Activated T-helper 2 cell treated with anti-CD3 and anti-CD28 coated beads, Interferon-gamma antibody, Interleukin-2, Interleukin-4, amounts not matched to agents 10 μg/mL and 5 μg/mL and 100 μg/mL, durations not matched to agents 14 hours and 24 hours and 36 hours (primary cell): ENCODE data around the gene C8A. TPM values are rescaled to one million over a fixed set of nuclear protein-coding genes. Genes with fewer than 3 reads are reported as not detected.

Source experiments
- DNase-seq: peaks from one replicate; pipeline ENCODE4 v3.0.0; 2021; ENCODE audit warnings: low spot score
- H3K27ac Mint-ChIP-seq: one replicate; pipeline ENCODE4 v1.8.0; 2021; ENCODE audit warnings: mixed read lengths
- H3K27me3 Mint-ChIP-seq: one replicate; pipeline ENCODE4 v1.8.0; 2021; ENCODE audit warnings: low read depth, mixed read lengths
- H3K36me3 Mint-ChIP-seq: one replicate; pipeline ENCODE4 v1.8.0; 2021; ENCODE audit warnings: low read depth, mixed read lengths
- H3K4me1 Mint-ChIP-seq: one replicate; pipeline ENCODE4 v1.8.0; 2021; ENCODE audit warnings: low read depth, mixed read lengths
- H3K4me3 Mint-ChIP-seq: one replicate; pipeline ENCODE4 v1.8.0; 2021; ENCODE audit warnings: low read depth, mild to moderate bottlenecking, moderate library complexity, mixed read lengths
- H3K9me3 Mint-ChIP-seq: one replicate; pipeline ENCODE4 v1.8.0; 2021; ENCODE audit warnings: mixed read lengths
- intact Hi-C: fragments of 100-400 bp; cut with micrococcal nuclease; formaldehyde crosslinking; loops from one replicate; pipeline ENCODE4 v1.15.1; 2023
- total RNA-seq: library from RNA; stranded (reverse); gene quantifications from 2 replicates; pipeline ENCODE4 v1.2.3, GENCODE V29; 2022

The C8A gene
- total RNA-seq, 1 donor from 2014 or later, result not detected

- DNase-seq, result no peak
- Mint-ChIP-seq H3K36me3 (no peaks in the 10 kb centered on the region), H3K9me3 (no peaks in the 10 kb centered on the region), H3K27ac (no peak overlapping the region), H3K4me3 (no peak overlapping the region), H3K4me1 (no peaks in the 10 kb centered on the region), H3K27me3 (no peaks in the 10 kb centered on the region)
- intact Hi-C loops, result no loop called here
These were observed 69.5 kb downstream of the C8A start for GRCh38 chr1:56924116-56924515.

DNA sequence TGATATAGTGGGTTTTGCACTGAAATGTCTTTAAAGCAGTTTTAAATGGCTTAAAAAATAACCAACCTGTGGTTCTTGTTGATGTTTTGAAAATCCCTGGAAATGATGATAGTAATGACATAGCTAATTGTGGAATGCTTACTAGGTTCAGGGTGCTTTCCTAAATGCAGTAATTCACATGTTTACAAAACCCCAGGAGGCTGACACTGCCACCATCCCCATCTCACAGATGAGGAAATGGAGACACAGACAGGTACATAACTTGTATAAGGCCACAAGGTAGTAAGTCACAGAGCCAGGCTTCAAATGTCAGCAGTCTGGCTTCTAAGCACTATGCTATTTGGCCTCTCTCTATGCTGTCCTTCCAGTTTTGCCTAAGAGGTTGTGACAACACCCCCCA, 70.6 kb downstream of the C8A start:
- Mint-ChIP-seq H3K36me3 (no peaks in the 10 kb centered on the region), H3K27me3 (no peaks in the 10 kb centered on the region), H3K27ac (no peak overlapping the region), H3K4me3 (no peak overlapping the region), H3K4me1 (no peaks in the 10 kb centered on the region), H3K9me3 (no peaks in the 10 kb centered on the region)
- intact Hi-C loops, result no loop called here
- no peak for DNase-seq

DNA sequence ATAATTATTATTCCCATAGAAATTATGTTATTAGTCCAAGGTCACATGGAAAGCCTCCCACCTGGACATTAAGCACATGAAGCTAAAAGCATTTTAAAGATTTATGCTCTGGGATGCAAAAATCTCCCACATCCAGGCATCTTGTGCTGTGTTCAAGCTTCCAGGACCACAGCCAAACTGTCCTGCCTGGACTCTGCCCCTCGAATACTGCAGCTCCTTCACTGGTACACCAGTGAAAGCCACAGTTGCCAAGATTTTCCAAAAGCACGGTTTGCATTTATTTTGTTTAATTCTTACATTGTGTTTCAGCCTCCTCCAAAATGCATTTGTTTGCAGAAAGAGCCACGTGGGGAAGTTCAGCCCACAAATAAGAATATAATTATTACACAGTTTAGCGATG, 72.6 kb downstream of the C8A start:
- no peak overlapping the region for H3K27ac Mint-ChIP-seq
- H3K4me3 Mint-ChIP-seq, result no peak overlapping the region
- no peaks in the 10 kb centered on the region for H3K36me3 Mint-ChIP-seq
- H3K4me1 Mint-ChIP-seq, result no peaks in the 10 kb centered on the region
- no peak for DNase-seq
- H3K9me3 Mint-ChIP-seq, result no peaks in the 10 kb centered on the region
- H3K27me3 Mint-ChIP-seq, result no peaks in the 10 kb centered on the region
- intact Hi-C loops, result no loop called here

DNA sequence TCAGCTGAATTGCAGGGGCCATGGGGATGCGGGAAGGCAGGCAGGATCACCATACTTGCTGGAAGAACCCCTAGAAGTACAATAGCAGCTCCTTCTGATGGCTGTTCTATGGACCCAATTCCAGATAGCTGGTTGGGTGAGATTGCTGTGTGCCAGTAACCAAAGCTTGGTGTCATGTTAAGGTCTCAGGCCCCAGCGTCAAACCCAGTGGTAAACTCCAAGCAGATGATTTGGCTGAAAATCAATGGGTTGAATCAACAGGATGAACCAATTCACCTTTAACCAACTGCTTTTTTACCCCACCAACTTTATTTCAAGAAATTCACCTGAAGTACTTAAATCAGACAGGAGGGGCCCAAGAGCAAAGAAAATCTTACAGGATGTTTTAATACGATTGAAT, 73.4 kb downstream of the C8A start:
- Mint-ChIP-seq H3K4me3 (no peak overlapping the region), H3K9me3 (no peaks in the 10 kb centered on the region), H3K4me1 (no peaks in the 10 kb centered on the region), H3K27ac (no peak overlapping the region), H3K36me3 (no peaks in the 10 kb centered on the region), H3K27me3 (no peaks in the 10 kb centered on the region)
- intact Hi-C loops, result no loop called here
- DNase-seq, result no peak

GRCh38 chr1:56929492-56929891, 74.9 kb downstream of the C8A start:
- Mint-ChIP-seq H3K27ac (no peak overlapping the region), H3K36me3 (no peaks in the 10 kb centered on the region), H3K27me3 (no peaks in the 10 kb centered on the region), H3K4me1 (no peaks in the 10 kb centered on the region), H3K4me3 (no peak overlapping the region), H3K9me3 (no peaks in the 10 kb centered on the region)
- DNase-seq, result no peak
- intact Hi-C loops, result no loop called here

DNA sequence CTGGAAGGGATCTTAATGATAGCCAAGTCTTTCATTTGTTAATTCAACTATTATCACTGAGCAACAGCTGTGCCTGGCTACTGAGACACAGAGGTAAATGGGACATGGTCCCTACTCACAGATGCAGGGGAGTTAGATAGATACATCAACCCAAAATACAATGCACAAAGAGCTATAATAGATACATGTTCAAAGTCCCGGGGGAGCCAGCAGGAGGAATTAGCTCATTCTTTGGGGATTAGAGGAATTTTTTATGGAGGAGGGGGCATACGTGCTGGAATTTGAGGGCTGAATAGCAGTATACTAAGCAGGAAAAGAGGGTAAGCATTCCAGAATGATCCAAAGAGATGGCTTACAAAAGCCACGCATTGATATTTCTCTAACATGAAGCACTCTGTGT, 76.6 kb downstream of the C8A start:
- intact Hi-C loops, result no loop called here
- H3K4me3 Mint-ChIP-seq, result no peak overlapping the region
- no peak for DNase-seq

GRCh38 chr1:56931686-56932085, 77.1 kb downstream of the C8A start:
- intact Hi-C loops, result no loop called here
- no peak overlapping the region for H3K27ac Mint-ChIP-seq
- H3K9me3 Mint-ChIP-seq, result no peaks in the 10 kb centered on the region
- no peaks in the 10 kb centered on the region for H3K36me3 Mint-ChIP-seq
- no peak overlapping the region for H3K4me3 Mint-ChIP-seq
- DNase-seq, result no peak
- H3K27me3 Mint-ChIP-seq, result no peaks in the 10 kb centered on the region
- H3K4me1 Mint-ChIP-seq, result no peaks in the 10 kb centered on the region

More for the DNA sequence above, 76.6 kb downstream of the C8A start:
- Mint-ChIP-seq H3K27me3 (no peaks in the 10 kb centered on the region), H3K9me3 (no peaks in the 10 kb centered on the region), H3K4me1 (no peaks in the 10 kb centered on the region), H3K27ac (no peak overlapping the region), H3K36me3 (no peaks in the 10 kb centered on the region)

DNA sequence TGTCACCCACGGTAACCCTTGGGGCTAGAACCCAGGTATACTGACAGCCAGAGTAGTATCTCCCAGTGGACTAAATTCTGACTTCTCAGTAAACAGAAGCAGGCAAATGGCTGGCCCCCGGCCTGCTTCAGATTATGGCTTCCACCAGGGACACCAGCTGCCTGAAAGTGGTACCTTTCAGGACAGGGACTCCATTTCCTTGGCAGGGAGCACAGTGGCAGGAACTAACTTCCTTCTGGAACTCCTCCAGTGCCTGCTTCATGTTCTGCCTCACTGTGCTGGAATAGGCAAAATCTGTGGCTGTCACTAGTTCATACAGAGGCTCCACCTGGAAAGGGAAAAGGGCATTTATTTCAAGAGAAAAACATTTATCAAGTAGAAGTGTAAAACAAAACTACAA, 78.6 kb downstream of the C8A start:
- Mint-ChIP-seq H3K4me3 (no peak overlapping the region), H3K27ac (no peak overlapping the region), H3K36me3 (no peaks in the 10 kb centered on the region), H3K9me3 (no peaks in the 10 kb centered on the region), H3K4me1 (no peaks in the 10 kb centered on the region), H3K27me3 (no peaks in the 10 kb centered on the region)
- DNase-seq, result no peak
- intact Hi-C loops, result no loop called here

DNA sequence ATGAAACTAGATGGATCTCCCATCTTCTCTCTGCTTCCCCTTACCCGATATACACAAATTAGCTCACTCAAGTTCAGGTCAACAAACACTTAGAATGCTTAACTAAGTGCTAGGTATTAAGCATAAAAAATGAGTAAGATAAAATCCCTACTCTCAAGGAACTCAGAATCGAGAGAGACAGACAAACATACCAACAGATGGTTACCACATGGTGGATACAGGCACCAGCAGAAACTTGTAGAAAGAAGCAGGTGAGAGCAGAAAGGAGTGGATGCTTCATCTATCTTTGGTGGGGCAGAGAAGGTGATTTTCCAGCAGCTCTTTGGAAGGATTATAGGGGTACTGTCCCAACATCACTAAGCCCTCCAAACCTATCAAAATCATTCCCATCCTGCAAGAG, 79.0 kb downstream of the C8A start:
- no peak overlapping the region for H3K4me3 Mint-ChIP-seq
- no peak for DNase-seq
- no peak overlapping the region for H3K27ac Mint-ChIP-seq
- H3K4me1 Mint-ChIP-seq, result no peaks in the 10 kb centered on the region
- H3K27me3 Mint-ChIP-seq, result no peaks in the 10 kb centered on the region
- intact Hi-C loops, result no loop called here
- H3K9me3 Mint-ChIP-seq, result no peaks in the 10 kb centered on the region
- no peaks in the 10 kb centered on the region for H3K36me3 Mint-ChIP-seq

GRCh38 chr1:56934430-56935060, 79.9 kb downstream of the C8A start:
- no peaks in the 10 kb centered on the region for H3K4me1 Mint-ChIP-seq
- H3K27ac Mint-ChIP-seq, result no peak overlapping the region
- H3K27me3 Mint-ChIP-seq, result no peaks in the 10 kb centered on the region
- H3K9me3 Mint-ChIP-seq, result no peaks in the 10 kb centered on the region
- intact Hi-C loops, result no loop called here
- DNase-seq, result no peak
- no peak overlapping the region for H3K4me3 Mint-ChIP-seq
- H3K36me3 Mint-ChIP-seq, result no peaks in the 10 kb centered on the region

GRCh38 chr1:56938646-56939045, 84.0 kb downstream of the C8A start:
- Mint-ChIP-seq H3K9me3 (no peaks in the 10 kb centered on the region), H3K36me3 (no peaks in the 10 kb centered on the region)
- intact Hi-C loops, result no loop called here

DNA sequence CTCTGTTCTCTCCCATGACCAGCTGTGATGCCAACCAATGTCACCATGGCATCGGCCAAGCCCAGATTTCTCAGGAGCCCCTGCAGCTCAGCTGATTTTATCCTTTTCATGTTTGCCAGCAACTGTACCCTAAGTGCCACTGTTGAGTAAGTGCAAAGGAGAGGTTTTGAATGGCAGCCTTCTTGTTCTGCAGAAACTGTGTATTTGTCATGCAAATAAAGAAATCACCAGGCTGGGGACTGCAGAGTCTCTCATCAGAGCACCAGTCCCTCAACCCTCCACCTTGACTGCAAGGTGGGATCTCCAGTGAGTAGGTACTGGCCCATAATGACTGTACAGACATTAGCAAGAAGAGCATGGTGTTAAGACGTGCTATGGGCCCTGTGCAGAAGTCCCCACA, 84.6 kb downstream of the C8A start:
- Mint-ChIP-seq H3K4me1 (no peaks in the 10 kb centered on the region), H3K27ac (no peak overlapping the region), H3K27me3 (no peaks in the 10 kb centered on the region), H3K9me3 (no peaks in the 10 kb centered on the region), H3K4me3 (no peak overlapping the region), H3K36me3 (no peaks in the 10 kb centered on the region)
- no peak for DNase-seq
- intact Hi-C loops, result no loop called here

More at GRCh38 chr1:56938646-56939045, 84.0 kb downstream of the C8A start:
- no peak for DNase-seq
- Mint-ChIP-seq H3K27ac (no peak overlapping the region), H3K27me3 (no peaks in the 10 kb centered on the region), H3K4me3 (no peak overlapping the region), H3K4me1 (no peaks in the 10 kb centered on the region)

DNA sequence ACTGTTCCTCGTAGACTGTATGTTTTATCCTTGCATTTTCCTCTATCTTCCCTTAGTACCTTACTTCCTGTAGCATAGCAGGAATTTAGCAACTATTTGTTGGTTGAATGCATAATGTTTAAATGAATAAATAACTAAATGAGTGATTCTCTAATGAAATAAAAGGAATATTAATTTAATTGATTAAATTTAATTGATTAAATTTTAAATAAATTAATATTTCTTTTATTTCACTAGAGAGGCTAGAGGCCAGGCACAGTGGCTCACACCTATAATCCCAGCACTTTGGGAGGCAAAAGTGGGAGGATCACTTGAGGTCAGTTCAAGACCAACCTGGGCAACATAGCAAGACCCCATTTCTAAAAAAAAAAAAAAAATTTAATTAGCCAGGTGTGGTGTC, 85.4 kb downstream of the C8A start:
- no peak overlapping the region for H3K27ac Mint-ChIP-seq
- no peaks in the 10 kb centered on the region for H3K36me3 Mint-ChIP-seq
- H3K27me3 Mint-ChIP-seq, result no peaks in the 10 kb centered on the region
- H3K4me3 Mint-ChIP-seq, result no peak overlapping the region
- DNase-seq, result no peak
- intact Hi-C loops, result no loop called here
- H3K4me1 Mint-ChIP-seq, result no peaks in the 10 kb centered on the region
- no peaks in the 10 kb centered on the region for H3K9me3 Mint-ChIP-seq

GRCh38 chr1:56948403-56949023, 93.9 kb downstream of the C8A start:
- DNase-seq, result no peak
- Mint-ChIP-seq H3K4me1 (no peaks in the 10 kb centered on the region), H3K27ac (no peak overlapping the region), H3K27me3 (no peaks in the 10 kb centered on the region), H3K4me3 (no peak overlapping the region), H3K9me3 (no peaks in the 10 kb centered on the region), H3K36me3 (no peaks in the 10 kb centered on the region)
- intact Hi-C loops, result no loop called here
